ENCODE measurements around the gene CUEDC1.
A peak's percentile ranks its signal among the peaks of the same experiment; 100 is the strongest.

Gene CUEDC1

GRCh38 chr17:57993471-57994365 lies 38.5 kb upstream of the CUEDC1 start:
- Histone ChIP-seq H3K79me2 (ENCODE audit: low read length) (no peaks in the 10 kb centered on the region), H2AFZ (ENCODE audit: low read depth, low read length) (no peak overlapping the region), H3K9ac (ENCODE audit: low read length) (0 out of 2 replicates have a peak overlapping the region, but pooled peaks have one; percentile 15), H3K4me1 (ENCODE audit: low read length) (peaks cover 42% of the 10 kb centered on the region), H4K20me1 (ENCODE audit: insufficient read depth, low read length) (peaks cover 20% of the 10 kb centered on the region), H3K27me3 (ENCODE audit: low read depth, low read length) (no peaks in the 10 kb centered on the region), H3K4me3 (ENCODE audit: low read length) (peak overlapping the region; percentile 13; the same call in 1 of the 2 replicates), H3K9me3 (ENCODE audit: insufficient read depth, low read length) (no peaks in the 10 kb centered on the region), H3K4me2 (ENCODE audit: low read length) (peak overlapping the region; percentile 50), H3K36me3 (replicated peaks; ENCODE audit: low read depth, low read length) (peaks cover 21% of the 10 kb centered on the region), H3K27ac (ENCODE audit: low read length) (peak overlapping the region; percentile 56)
- TF ChIP-seq CTCF (IDR thresholded peaks at IDR 0.05; ENCODE audit: low read depth, low read length), result no peak
- TF ChIP-seq EZH2phosphoT487 (IDR thresholded peaks at IDR 0.05; ENCODE audit: low read depth), result no peak

GRCh38 chr17:57991537-57991936 lies 36.3 kb upstream of the CUEDC1 start:
- Histone ChIP-seq H3K4me1 (ENCODE audit: low read length) (peaks cover 44% of the 10 kb centered on the region), H3K79me2 (ENCODE audit: low read length) (peaks cover 12% of the 10 kb centered on the region), H4K20me1 (ENCODE audit: insufficient read depth, low read length) (peaks cover 17% of the 10 kb centered on the region), H3K36me3 (replicated peaks; ENCODE audit: low read depth, low read length) (peaks cover 3% of the 10 kb centered on the region), H3K4me3 (ENCODE audit: low read length) (no peak overlapping the region), H3K27ac (ENCODE audit: low read length) (no peak overlapping the region), H3K4me2 (ENCODE audit: low read length) (no peak overlapping the region), H3K9ac (ENCODE audit: low read length) (no peak overlapping the region), H3K9me3 (ENCODE audit: insufficient read depth, low read length) (no peaks in the 10 kb centered on the region), H2AFZ (ENCODE audit: low read depth, low read length) (no peak overlapping the region), H3K27me3 (ENCODE audit: low read depth, low read length) (no peaks in the 10 kb centered on the region)
- TF ChIP-seq CTCF (IDR thresholded peaks at IDR 0.05; ENCODE audit: low read depth, low read length) (no peak), EZH2phosphoT487 (IDR thresholded peaks at IDR 0.05; ENCODE audit: low read depth) (no peak)

GRCh38 chr17:57990037-57990436 lies 34.8 kb upstream of the CUEDC1 start:
- Histone ChIP-seq H4K20me1 (ENCODE audit: insufficient read depth, low read length) (peaks cover 25% of the 10 kb centered on the region), H3K4me1 (ENCODE audit: low read length) (peaks cover 42% of the 10 kb centered on the region), H3K9me3 (ENCODE audit: insufficient read depth, low read length) (no peaks in the 10 kb centered on the region), H3K4me3 (ENCODE audit: low read length) (no peak overlapping the region), H3K9ac (ENCODE audit: low read length) (no peak overlapping the region), H3K4me2 (ENCODE audit: low read length) (no peak overlapping the region), H3K36me3 (replicated peaks; ENCODE audit: low read depth, low read length) (peaks cover 5% of the 10 kb centered on the region), H3K27me3 (ENCODE audit: low read depth, low read length) (no peaks in the 10 kb centered on the region), H3K79me2 (ENCODE audit: low read length) (peaks cover 26% of the 10 kb centered on the region), H2AFZ (ENCODE audit: low read depth, low read length) (no peak overlapping the region), H3K27ac (ENCODE audit: low read length) (no peak overlapping the region)
- TF ChIP-seq CTCF (IDR thresholded peaks at IDR 0.05; ENCODE audit: low read depth, low read length), result no peak
- TF ChIP-seq EZH2phosphoT487 (IDR thresholded peaks at IDR 0.05; ENCODE audit: low read depth), result no peak

Data from OCI-LY3 (cell line).